Fibroblast of lung (primary cell): Measurements from ENCODE around the gene ACTN1. TPM values are rescaled to one million over a fixed set of nuclear protein-coding genes. Genes with fewer than 3 reads are reported as not detected.

Experiments
- DNase-seq, 2 donors: peaks; one replicate each; pipeline versions ENCODE4 v3.0.0 to v3.0.0-alpha.2; 2010; ENCODE audit warnings: low read depth in 2 of 2
- H2AFZ ChIP-seq: 2 replicates; pipeline ENCODE4 v1.5.1; 2012; ENCODE audit warnings: low read length, control low read depth, inconsistent platforms
- H3K27ac ChIP-seq: 2 replicates; pipeline ENCODE4 v1.5.1; 2011; ENCODE audit warnings: low read length, control low read depth; ENCODE audit not compliant: insufficient read depth
- H3K27me3 ChIP-seq: 2 replicates; pipeline ENCODE4 v1.5.1; 2011; ENCODE audit warnings: mild to moderate bottlenecking, low read length; ENCODE audit not compliant: control insufficient read depth, insufficient read depth
- H3K36me3 ChIP-seq: 2 replicates; pipeline ENCODE4 v1.5.1; 2011; ENCODE audit warnings: low read length; ENCODE audit not compliant: control insufficient read depth, insufficient read depth
- H3K4me1 ChIP-seq: 2 replicates; pipeline ENCODE4 v1.5.1; 2011; ENCODE audit warnings: low read length; ENCODE audit not compliant: control insufficient read depth, insufficient read depth; ENCODE audit errors: extremely low read depth
- H3K4me2 ChIP-seq: 2 replicates; pipeline ENCODE4 v1.5.1; 2011; ENCODE audit warnings: low read length, control low read depth; ENCODE audit not compliant: insufficient read depth; ENCODE audit errors: extremely low read depth
- H3K4me3 ChIP-seq, 4 experiments: fragments of 200-600 bp in 1 of 4; sonication (generic) in 1 of 4; replicated peaks in 1 of 4; 2 replicates each; pipeline ENCODE4 v1.5.1; 2011 to 2016; ENCODE audit warnings: low read length in 4 of 4, low read depth in 3 of 4, mild to moderate bottlenecking in 3 of 4, control low read depth in 2 of 4, inconsistent platforms in 1 of 4, mixed read lengths in 1 of 4; ENCODE audit not compliant: insufficient read depth in 1 of 4; ENCODE audit errors: control extremely low read depth in 1 of 4
- H3K79me2 ChIP-seq: 2 replicates; pipeline ENCODE4 v1.5.1; 2012; ENCODE audit warnings: mild to moderate bottlenecking, low read length, inconsistent platforms; ENCODE audit not compliant: control insufficient read depth, insufficient read depth
- H3K9ac ChIP-seq: 2 replicates; pipeline ENCODE4 v1.5.1; 2011; ENCODE audit warnings: mild to moderate bottlenecking, low read length, control low read depth; ENCODE audit not compliant: insufficient read depth
- H3K9me3 ChIP-seq: 2 replicates; pipeline ENCODE4 v1.5.1; 2012; ENCODE audit warnings: low read depth, low read length; ENCODE audit not compliant: control insufficient read depth, insufficient read depth
- H4K20me1 ChIP-seq: 2 replicates; pipeline ENCODE4 v1.5.1; 2011; ENCODE audit warnings: low read length; ENCODE audit not compliant: control insufficient read depth, insufficient read depth; ENCODE audit errors: extremely low read depth
- EZH2 ChIP-seq: IDR thresholded peaks from 2 replicates; pipeline ENCODE4 v1.5.1; 2012; ENCODE audit warnings: low read length, control low read depth, mild to moderate bottlenecking; ENCODE audit errors: missing control alignments
- polyA plus RNA-seq, 2 donors: library from polyadenylated mRNA; depleted of rRNA in 1 of 2; stranded (reverse) in 1 of 2; unstranded in 1 of 2; fragments of >200 nt; gene quantifications; 2 replicates each; pipeline ENCODE4 v1.2.1, GENCODE V29; 2011 to 2012; ENCODE audit warnings: missing spikeins in 1 of 2
- total RNA-seq: library from RNA; depleted of rRNA; stranded (reverse); fragments of >200 nt; gene quantifications from 2 replicates; pipeline ENCODE4 v1.2.1, GENCODE V29; 2014
- TF ChIP-seq, protein P1 (sequence below), 2 donors: IDR thresholded peaks in 1 of 2; conservative IDR thresholded peaks in 1 of 2; 1 replicate in 1 of 2; 2 replicates in 1 of 2; pipeline ENCODE4 v1.5.1; 2011 to 2012; ENCODE audit warnings: low read length in 2 of 2, control low read depth in 1 of 2, inconsistent platforms in 1 of 2, low read depth in 1 of 2, mild to moderate bottlenecking in 1 of 2

ACTN1 gene
- total and polyA plus RNA-seq, 2 donors (not counting 1 experiment from before 2014, with no cell fraction given): 254 to 729 TPM

DNA sequence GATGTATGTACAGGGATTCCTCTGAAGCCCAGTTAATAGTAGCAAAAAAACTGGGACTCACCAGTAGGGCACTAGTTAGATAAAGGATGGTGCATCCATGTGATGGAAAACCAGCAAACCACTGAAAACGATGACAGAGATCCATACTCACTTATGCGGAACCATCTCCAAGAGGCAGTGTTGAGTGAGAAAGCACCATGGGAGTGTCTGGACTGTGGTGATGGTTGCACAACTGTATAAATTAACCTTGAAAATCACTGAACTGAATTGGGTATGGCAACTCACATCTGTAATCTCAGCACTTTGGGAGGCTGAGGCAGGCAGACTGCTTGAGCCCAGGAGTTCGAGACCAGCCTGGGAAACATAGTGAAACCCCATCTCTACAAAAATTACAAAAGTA, 132.6 kb downstream of the ACTN1 start:
- Histone ChIP-seq H3K27ac (no peak overlapping the region), H2AFZ (no peak overlapping the region), H3K36me3 (no peaks in the 10 kb centered on the region), H3K79me2 (no peaks in the 10 kb centered on the region), H3K9me3 (no peaks in the 10 kb centered on the region), H3K4me3 (no peak overlapping the region), H3K4me2 (no peak overlapping the region), H3K4me1 (peaks cover 4% of the 10 kb centered on the region), H3K27me3 (no peaks in the 10 kb centered on the region), H4K20me1 (no peaks in the 10 kb centered on the region), H3K9ac (no peak overlapping the region)
- TF ChIP-seq, protein P1, sequence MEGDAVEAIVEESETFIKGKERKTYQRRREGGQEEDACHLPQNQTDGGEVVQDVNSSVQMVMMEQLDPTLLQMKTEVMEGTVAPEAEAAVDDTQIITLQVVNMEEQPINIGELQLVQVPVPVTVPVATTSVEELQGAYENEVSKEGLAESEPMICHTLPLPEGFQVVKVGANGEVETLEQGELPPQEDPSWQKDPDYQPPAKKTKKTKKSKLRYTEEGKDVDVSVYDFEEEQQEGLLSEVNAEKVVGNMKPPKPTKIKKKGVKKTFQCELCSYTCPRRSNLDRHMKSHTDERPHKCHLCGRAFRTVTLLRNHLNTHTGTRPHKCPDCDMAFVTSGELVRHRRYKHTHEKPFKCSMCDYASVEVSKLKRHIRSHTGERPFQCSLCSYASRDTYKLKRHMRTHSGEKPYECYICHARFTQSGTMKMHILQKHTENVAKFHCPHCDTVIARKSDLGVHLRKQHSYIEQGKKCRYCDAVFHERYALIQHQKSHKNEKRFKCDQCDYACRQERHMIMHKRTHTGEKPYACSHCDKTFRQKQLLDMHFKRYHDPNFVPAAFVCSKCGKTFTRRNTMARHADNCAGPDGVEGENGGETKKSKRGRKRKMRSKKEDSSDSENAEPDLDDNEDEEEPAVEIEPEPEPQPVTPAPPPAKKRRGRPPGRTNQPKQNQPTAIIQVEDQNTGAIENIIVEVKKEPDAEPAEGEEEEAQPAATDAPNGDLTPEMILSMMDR (conservative IDR thresholded peaks at IDR 0.05 in 1 of 2, IDR thresholded peaks at IDR 0.05 in 1 of 2; ENCODE audit: low read depth in 1 of 2, low read length in 2 of 2): no peak
- no peak for DNase-seq

DNA sequence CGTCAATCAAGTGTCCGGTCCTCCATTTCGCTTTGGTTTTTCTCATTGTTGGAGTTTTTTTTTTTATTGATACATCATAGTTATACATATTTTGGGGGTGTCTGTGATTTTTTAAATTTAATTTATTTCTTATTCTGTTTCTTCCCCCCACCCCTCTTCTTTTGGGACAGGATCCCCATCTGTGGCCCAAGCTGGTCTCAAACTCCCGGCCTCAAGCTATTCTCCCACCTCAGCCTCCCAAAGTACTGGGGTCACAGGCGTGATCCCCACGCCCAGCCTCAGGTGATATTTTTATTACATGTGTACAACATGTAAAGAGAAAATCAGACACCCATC, 134.9 kb downstream of the ACTN1 start:
- Histone ChIP-seq H4K20me1 (no peaks in the 10 kb centered on the region), H3K27ac (no peak overlapping the region), H3K36me3 (no peaks in the 10 kb centered on the region), H3K4me3 (no peak overlapping the region), H3K4me2 (peak overlapping the region; percentile 44), H3K4me1 (peaks cover 11% of the 10 kb centered on the region), H3K27me3 (no peaks in the 10 kb centered on the region), H3K9me3 (no peaks in the 10 kb centered on the region), H3K9ac (no peak overlapping the region), H3K79me2 (no peaks in the 10 kb centered on the region), H2AFZ (no peak overlapping the region)
- no peak for DNase-seq
- no peak for TF ChIP-seq EZH2
- TF ChIP-seq, protein P1 (conservative IDR thresholded peaks at IDR 0.05 in 1 of 2, IDR thresholded peaks at IDR 0.05 in 1 of 2; ENCODE audit: low read depth in 1 of 2, low read length in 2 of 2): no peak

DNA sequence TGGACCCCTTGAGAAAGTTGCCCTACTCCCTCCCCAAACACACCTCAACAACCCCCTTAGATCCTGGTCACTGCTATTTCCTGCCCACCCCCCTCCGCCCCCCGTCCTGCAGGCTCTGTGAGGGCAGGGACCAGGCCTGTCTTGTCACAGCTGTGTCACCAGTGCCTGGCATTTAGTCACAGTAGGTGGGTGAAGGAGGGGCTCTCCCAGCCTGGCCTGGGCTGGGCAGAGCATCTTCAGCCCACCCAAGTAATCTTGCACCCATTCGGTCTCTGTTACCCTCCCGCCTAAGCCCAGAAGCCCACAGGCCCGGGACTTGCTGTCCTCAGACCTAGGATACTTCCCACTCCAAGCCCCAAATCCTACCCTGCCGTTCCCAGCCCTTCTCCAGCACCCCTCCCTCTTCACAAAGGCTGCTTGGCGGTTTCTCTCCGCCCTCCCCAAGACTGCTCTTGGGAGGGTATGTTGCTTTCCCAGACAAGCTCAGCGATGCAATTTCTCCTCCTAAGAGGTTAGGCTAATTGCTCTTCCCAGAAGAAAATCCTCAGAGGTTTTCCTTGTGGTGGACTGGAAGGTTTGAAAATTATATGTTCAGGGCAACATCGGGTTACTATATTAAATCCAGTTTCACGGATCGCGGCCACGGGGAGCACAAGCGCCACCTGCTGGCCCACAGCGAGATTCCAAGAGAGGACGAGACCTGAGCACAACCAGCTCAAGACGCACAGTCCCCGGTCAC, 135.5 kb downstream of the ACTN1 start:
- Histone ChIP-seq H3K9ac (no peak overlapping the region), H3K9me3 (no peaks in the 10 kb centered on the region), H3K27ac (no peak overlapping the region), H3K4me3 (peak overlapping the region in 2 of 4 experiments; percentile 40 to 45), H3K27me3 (no peaks in the 10 kb centered on the region), H2AFZ (peak overlapping the region; percentile 37), H3K4me1 (peaks cover 11% of the 10 kb centered on the region), H3K36me3 (no peaks in the 10 kb centered on the region), H3K79me2 (no peaks in the 10 kb centered on the region), H3K4me2 (peak overlapping the region; percentile 44), H4K20me1 (no peaks in the 10 kb centered on the region)
- no peak for TF ChIP-seq EZH2
- TF ChIP-seq, protein P1 (conservative IDR thresholded peaks at IDR 0.05 in 1 of 2, IDR thresholded peaks at IDR 0.05 in 1 of 2; ENCODE audit: low read depth in 1 of 2, low read length in 2 of 2): peak; percentile 81 to 92
- DNase-seq: peak; percentile 53 to 75
